NB4 (cell line): ENCODE measurements around the gene UNC13C.

Source experiments
- CTCF ChIP-seq: IDR thresholded peaks from one replicate; pipeline ENCODE4 v1.5.1; 2012; ENCODE audit warnings: low read depth, low read length
- MAX ChIP-seq: IDR thresholded peaks from 2 replicates; pipeline ENCODE4 v1.6.1; 2011; ENCODE audit warnings: low read depth, low read length
- MYC ChIP-seq: IDR thresholded peaks from 2 replicates; pipeline ENCODE4 v1.6.1; 2011; ENCODE audit warnings: low read depth, low read length
- POLR2A ChIP-seq: IDR thresholded peaks from 2 replicates; pipeline ENCODE4 v1.6.1; 2011; ENCODE audit warnings: mild to moderate bottlenecking; ENCODE audit not compliant: insufficient read length; ENCODE audit errors: extremely low read depth

- no peak for TF ChIP-seq CTCF
- no peak for TF ChIP-seq POLR2A
- no peak for TF ChIP-seq MAX
- no peak for TF ChIP-seq MYC
These were observed 228.5 kb downstream of the UNC13C start for GRCh38 chr15:54206586-54207321.
